GM12872 (cell line): ENCODE data around the gene AAMP.

Source experiments
- CTCF ChIP-seq: IDR thresholded peaks from 3 replicates; pipeline ENCODE4 v1.5.1; 2011; ENCODE audit warnings: low read depth, mild to moderate bottlenecking, low read length, moderate library complexity; ENCODE audit not compliant: insufficient read depth

Gene AAMP

GRCh38 chr2:218262237-218262600 is 7.7 kb downstream of the AAMP start:
- no peak for TF ChIP-seq CTCF

- no peak for TF ChIP-seq CTCF
Observed at GRCh38 chr2:218261423-218262236, 8.3 kb downstream of the AAMP start.

- no peak for TF ChIP-seq CTCF
Observed at GRCh38 chr2:218260742-218261422, 9.1 kb downstream of the AAMP start, which contains the start of gene GPBAR1. Gene GPBAR1 (plus strand): TSS chr2:218261015. CDS start chr2:218262725, 1,710 bp downstream.

GRCh38 chr2:218260166-218260565 is 9.8 kb downstream of the AAMP start:
- no peak for TF ChIP-seq CTCF

GRCh38 chr2:218259099-218259961 is 10.6 kb downstream of the AAMP start:
- TF ChIP-seq CTCF = no peak

GRCh38 chr2:218257390-218257981 is 12.5 kb downstream of the AAMP start:
- peak; percentile 87 for TF ChIP-seq CTCF
